ENCODE data around the gene IFITM5.
"Not testable (repeated sequence)": the region's sequence is repeated elsewhere in the genome, so short reads cannot be mapped to it uniquely, and the experiment has no call there.

Gene IFITM5

GRCh38 chr11:270451-271318, 28.6 kb downstream of the IFITM5 start:
- Histone ChIP-seq H3K4me1 (ENCODE audit: control insufficient read depth, low read length) (peaks cover 53% of the 10 kb centered on the region), H3K4me3 (ENCODE audit: low read length) (peak overlapping the region; percentile 77), H3K36me3 (ENCODE audit: control insufficient read depth, low read length) (0 out of 2 replicates have a peak, but pooled peaks cover 3% of the 10 kb centered on the region), H3K79me2 (ENCODE audit: control insufficient read depth, low read length) (peaks cover 9% of the 10 kb centered on the region), H3K27ac (ENCODE audit: low read depth, low read length) (peak overlapping the region; percentile 92), H3K9me2 (replicated peaks; ENCODE audit: control insufficient read depth, low read length) (no peaks in the 10 kb centered on the region), H3K27me3 (ENCODE audit: control insufficient read depth, low read length) (no peaks in the 10 kb centered on the region), H3F3A (ENCODE audit: control insufficient read depth, insufficient read depth) (peaks cover 36% of the 10 kb centered on the region), H3K9me3 (ENCODE audit: control insufficient read depth, insufficient read depth, low read length) (0 out of 2 replicates have a peak, but pooled peaks cover 4% of the 10 kb centered on the region), H4K20me1 (ENCODE audit: control insufficient read depth, insufficient read depth, low read depth, low read length) (no peaks in the 10 kb centered on the region), H3K4me2 (ENCODE audit: low read length) (peak overlapping the region; percentile 90)
- no peak for TF ChIP-seq EZH2phosphoT487 (IDR thresholded peaks at IDR 0.05; ENCODE audit: borderline replicate concordance, low read length)
- TF ChIP-seq CTCF (IDR thresholded peaks at IDR 0.05; ENCODE audit: low read depth, low read length, poor library complexity, severe bottlenecking), result no peak

GRCh38 chr11:269146-269890, 30.0 kb downstream of the IFITM5 start:
- TF ChIP-seq CTCF (IDR thresholded peaks at IDR 0.05; ENCODE audit: low read depth, low read length, poor library complexity, severe bottlenecking) (no peak), EZH2phosphoT487 (IDR thresholded peaks at IDR 0.05; ENCODE audit: borderline replicate concordance, low read length) (no peak)
- H3K27ac ChIP-seq (ENCODE audit: low read depth, low read length), result peak overlapping the region; percentile 92
- H4K20me1 ChIP-seq (ENCODE audit: control insufficient read depth, insufficient read depth, low read depth, low read length), result no peaks in the 10 kb centered on the region
- H3K4me1 ChIP-seq (ENCODE audit: control insufficient read depth, low read length), result peaks cover 40% of the 10 kb centered on the region
- H3K4me3 ChIP-seq (ENCODE audit: low read length), result peak overlapping the region; percentile 77
- H3K36me3 ChIP-seq (ENCODE audit: control insufficient read depth, low read length), result 0 out of 2 replicates have a peak, but pooled peaks cover 3% of the 10 kb centered on the region
- H3K9me2 ChIP-seq (replicated peaks; ENCODE audit: control insufficient read depth, low read length), result no peaks in the 10 kb centered on the region
- 0 out of 2 replicates have a peak, but pooled peaks cover 4% of the 10 kb centered on the region for H3K9me3 ChIP-seq (ENCODE audit: control insufficient read depth, insufficient read depth, low read length)
- H3K79me2 ChIP-seq (ENCODE audit: control insufficient read depth, low read length), result peaks cover 9% of the 10 kb centered on the region
- H3K4me2 ChIP-seq (ENCODE audit: low read length), result peak overlapping the region; percentile 90
- H3F3A ChIP-seq (ENCODE audit: control insufficient read depth, insufficient read depth), result peaks cover 43% of the 10 kb centered on the region
- H3K27me3 ChIP-seq (ENCODE audit: control insufficient read depth, low read length), result no peaks in the 10 kb centered on the region

GRCh38 chr11:268716-269145, 30.6 kb downstream of the IFITM5 start:
- Histone ChIP-seq H3F3A (ENCODE audit: control insufficient read depth, insufficient read depth) (peaks cover 44% of the 10 kb centered on the region), H3K4me3 (ENCODE audit: low read length) (peak overlapping the region; percentile 77), H3K4me2 (ENCODE audit: low read length) (peak overlapping the region; percentile 90), H3K27ac (ENCODE audit: low read depth, low read length) (peak overlapping the region; percentile 92), H3K4me1 (ENCODE audit: control insufficient read depth, low read length) (peaks cover 37% of the 10 kb centered on the region)
- not testable (repeated sequence) for H3K79me2 ChIP-seq (ENCODE audit: control insufficient read depth, low read length); H4K20me1 ChIP-seq (ENCODE audit: control insufficient read depth, insufficient read depth, low read depth, low read length); H3K9me3 ChIP-seq (ENCODE audit: control insufficient read depth, insufficient read depth, low read length); H3K27me3 ChIP-seq (ENCODE audit: control insufficient read depth, low read length); H3K36me3 ChIP-seq (ENCODE audit: control insufficient read depth, low read length); H3K9me2 ChIP-seq (replicated peaks; ENCODE audit: control insufficient read depth, low read length)
- peak; percentile 36 for TF ChIP-seq CTCF (IDR thresholded peaks at IDR 0.05; ENCODE audit: low read depth, low read length, poor library complexity, severe bottlenecking)

Measured in DOHH2 (cell line).